Suppressor macrophage treated with lipopolysaccharide for 4 hours (primary cell): ENCODE measurements around the gene SLC26A8.

Source experiments
- DNase-seq: peaks from one replicate; pipeline ENCODE4 v3.0.0-alpha.2; 2020

Gene SLC26A8

GRCh38 chr6:35907750-35908149, 116.7 kb downstream of the SLC26A8 start:
- no peak for DNase-seq

GRCh38 chr6:35906499-35906846, 118.0 kb downstream of the SLC26A8 start:
- DNase-seq: no peak

- no peak for DNase-seq
These were observed 118.5 kb downstream of the SLC26A8 start for GRCh38 chr6:35905841-35906498.

GRCh38 chr6:35905141-35905785, 119.2 kb downstream of the SLC26A8 start:
- peak; percentile 14 for DNase-seq

- no peak for DNase-seq
These were observed 120.8 kb downstream of the SLC26A8 start for GRCh38 chr6:35903679-35904078.

GRCh38 chr6:35900448-35900847, 124.0 kb downstream of the SLC26A8 start:
- DNase-seq: no peak

- DNase-seq: no peak
These were observed 126.4 kb downstream of the SLC26A8 start for GRCh38 chr6:35898003-35898402.

GRCh38 chr6:35897486-35897885, 127.0 kb downstream of the SLC26A8 start:
- no peak for DNase-seq

- no peak for DNase-seq
These were observed 127.4 kb downstream of the SLC26A8 start for GRCh38 chr6:35897036-35897435.

GRCh38 chr6:35896228-35896627, 128.2 kb downstream of the SLC26A8 start:
- DNase-seq: no peak

GRCh38 chr6:35895560-35895959, 128.9 kb downstream of the SLC26A8 start:
- DNase-seq: no peak

- no peak for DNase-seq
These were observed 129.7 kb downstream of the SLC26A8 start for GRCh38 chr6:35894776-35895175.
